Pancreas (tissue), 10 donors: Measurements from ENCODE around the gene MCAT. TPM values are rescaled to one million over a fixed set of nuclear protein-coding genes. Genes with fewer than 3 reads are reported as not detected.

Source experiments
- ATAC-seq, 4 donors: fragments of 200-7000 bp; cut with Tn5 transposase; one replicate each; pipeline versions ENCODE4 v1.8.0 to v1.9.1; 2020; ENCODE audit warnings: mild to moderate bottlenecking in 4 of 4, moderate library complexity in 4 of 4
- DNase-seq, 6 donors: peaks; one replicate each; pipeline ENCODE4 v3.0.0-alpha.2; 2020
- FAIRE-seq: peaks from 2 replicates; lab custom pipeline; 2012; peaks lifted over from hg19 to GRCh38; lab: Jason Lieb, UNC
- H3K27ac ChIP-seq, 4 donors: fragments of 200-600 bp; sonication (generic); 1 replicate in 3 of 4; 2 replicates in 1 of 4; pipeline versions ENCODE4 v1.5.0 to v1.8.0; 2020
- H3K27me3 ChIP-seq, 4 donors: fragments of 200-600 bp; one replicate each; pipeline ENCODE4 v1.8.0; 2021
- H3K36me3 ChIP-seq, 3 donors: fragments of 200-600 bp; sonication (generic) in 1 of 3; one replicate each; pipeline versions ENCODE4 v1.5.0 to v1.8.0; 2020 to 2021
- H3K4me1 ChIP-seq, 3 donors: fragments of 200-600 bp; one replicate each; pipeline ENCODE4 v1.8.0; 2021
- H3K4me3 ChIP-seq, 4 donors: fragments of 200-600 bp; sonication (generic) in 2 of 4; one replicate each; pipeline versions ENCODE4 v1.5.0 to v1.8.0; 2020 to 2021
- H3K9me3 ChIP-seq, 4 donors: fragments of 200-600 bp; one replicate each; pipeline ENCODE4 v1.8.0; 2021
- WGBS, 2 donors: extraction: QIAGEN DNeasy Blood & Tissue Kit; methylation state at CpG; one replicate each; pipeline ENCODE4 v1.1.7; 2013; 5-methylcytosine and 5-hydroxymethylcytosine counted together
- intact Hi-C, 3 donors: fragments of 100-400 bp; cut with DNase I; formaldehyde crosslinking; loops; one replicate each; pipeline versions ENCODE4 v1.11.1 to v1.14.2; 2022
- polyA plus RNA-seq, 2 donors: library from polyadenylated mRNA; stranded (reverse); fragments of 200-250 nt; gene quantifications; one replicate each; pipeline ENCODE4 v1.2.3, GENCODE V29; 2013
- total RNA-seq, 6 donors: library from RNA; stranded (reverse); fragmentation: NEBNext Ultra II Directional in 4 of 6; extraction: Animal tissue kit (Norgen Biotek cat#: 25700) in 4 of 6; gene quantifications; one replicate each; pipeline versions ENCODE4 v1.2.1 to v1.2.4, GENCODE V29; 2021 to 2023
- TF ChIP-seq, protein P1 (sequence below), 4 donors: fragments of 200-600 bp; sonication (generic) in 3 of 4; IDR thresholded peaks; one replicate each; pipeline versions ENCODE4 v1.5.0 to v1.8.0; 2021; ENCODE audit warnings: antibody characterized with exemption in 4 of 4
- donor health status: healthy with polysubstance abuse.
- donor health status: DM: no; HTN: no; CAD: no; lungs with moderate emphysema.
- donor health status: DM: no; HTN: no; CAD: no.
- donor health status: control.
- donor health status: control.
- donor health status: Bipolar disorder and iron deficiency.
- donor health status: DM: yes; HTN: yes; CAD: no.
- donor health status: DM: no; HTN: no; CAD: no.
- donor health status: DM: no; HTN: no; CAD: no.
- donor health status: DM: yes; HTN: yes; CAD: no.

Gene MCAT
- total and polyA plus RNA-seq, 8 donors, result 7.0 to 14.1 (median 10.7) TPM

DNA sequence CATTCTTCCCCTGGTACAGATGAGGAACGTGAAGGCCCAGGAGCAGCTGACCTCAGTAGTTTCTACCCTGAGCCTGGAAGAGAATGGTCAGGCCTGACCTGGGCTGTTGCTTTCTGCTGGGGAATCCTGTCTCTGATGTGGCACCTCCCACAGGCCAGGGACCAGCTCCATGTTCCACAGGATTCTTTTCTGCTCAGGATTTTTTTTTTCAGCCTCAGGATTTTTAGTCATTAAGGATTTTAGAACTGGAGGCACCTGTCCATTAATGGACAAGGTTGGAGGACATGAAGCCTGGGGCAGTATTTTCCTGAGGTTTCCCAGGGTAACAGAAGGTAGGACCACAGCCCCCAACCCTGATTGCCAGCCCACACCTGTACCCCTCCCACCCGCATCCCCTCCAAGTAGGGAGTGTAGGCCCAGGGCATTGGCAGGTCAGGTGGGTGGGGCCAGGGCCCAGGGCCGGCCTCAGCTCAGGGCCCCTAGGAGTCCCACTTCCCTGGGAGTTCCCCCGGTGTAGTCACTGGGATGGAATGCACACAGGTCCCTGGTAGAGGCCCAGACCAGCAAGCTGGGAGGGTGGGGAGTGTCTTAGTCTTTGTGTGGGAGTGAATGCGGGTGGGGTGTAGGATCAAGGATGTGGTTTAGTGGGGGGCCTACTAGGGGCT, 16.6 kb downstream of the MCAT start:
- DNase-seq (peak in 2 of 6 donors; percentile 59 to 60), ATAC-seq (peak in 3 of 4 donors; percentile 53 to 78 (median 72)), FAIRE-seq (no peak)
- no peaks in the 10 kb centered on the region for H3K36me3 ChIP-seq
- H3K4me3 ChIP-seq, result no peak overlapping the region
- intact Hi-C loops, result no loop called here
- 67 to 80% methylated on average over 5 of the region's 5 CpGs for WGBS, 2 donors
- no peaks in the 10 kb centered on the region for H3K9me3 ChIP-seq
- no peaks in the 10 kb centered on the region for H3K27me3 ChIP-seq
- H3K4me1 ChIP-seq, result peaks cover 5 to 12% (median 10%) of the 10 kb centered on the region in 3 donors
- TF ChIP-seq, protein P1, sequence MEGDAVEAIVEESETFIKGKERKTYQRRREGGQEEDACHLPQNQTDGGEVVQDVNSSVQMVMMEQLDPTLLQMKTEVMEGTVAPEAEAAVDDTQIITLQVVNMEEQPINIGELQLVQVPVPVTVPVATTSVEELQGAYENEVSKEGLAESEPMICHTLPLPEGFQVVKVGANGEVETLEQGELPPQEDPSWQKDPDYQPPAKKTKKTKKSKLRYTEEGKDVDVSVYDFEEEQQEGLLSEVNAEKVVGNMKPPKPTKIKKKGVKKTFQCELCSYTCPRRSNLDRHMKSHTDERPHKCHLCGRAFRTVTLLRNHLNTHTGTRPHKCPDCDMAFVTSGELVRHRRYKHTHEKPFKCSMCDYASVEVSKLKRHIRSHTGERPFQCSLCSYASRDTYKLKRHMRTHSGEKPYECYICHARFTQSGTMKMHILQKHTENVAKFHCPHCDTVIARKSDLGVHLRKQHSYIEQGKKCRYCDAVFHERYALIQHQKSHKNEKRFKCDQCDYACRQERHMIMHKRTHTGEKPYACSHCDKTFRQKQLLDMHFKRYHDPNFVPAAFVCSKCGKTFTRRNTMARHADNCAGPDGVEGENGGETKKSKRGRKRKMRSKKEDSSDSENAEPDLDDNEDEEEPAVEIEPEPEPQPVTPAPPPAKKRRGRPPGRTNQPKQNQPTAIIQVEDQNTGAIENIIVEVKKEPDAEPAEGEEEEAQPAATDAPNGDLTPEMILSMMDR (IDR thresholded peaks at IDR 0.05), result no peak
- H3K27ac ChIP-seq, result peak overlapping the region in 2 of 4 donors; percentile 41 to 52

DNA sequence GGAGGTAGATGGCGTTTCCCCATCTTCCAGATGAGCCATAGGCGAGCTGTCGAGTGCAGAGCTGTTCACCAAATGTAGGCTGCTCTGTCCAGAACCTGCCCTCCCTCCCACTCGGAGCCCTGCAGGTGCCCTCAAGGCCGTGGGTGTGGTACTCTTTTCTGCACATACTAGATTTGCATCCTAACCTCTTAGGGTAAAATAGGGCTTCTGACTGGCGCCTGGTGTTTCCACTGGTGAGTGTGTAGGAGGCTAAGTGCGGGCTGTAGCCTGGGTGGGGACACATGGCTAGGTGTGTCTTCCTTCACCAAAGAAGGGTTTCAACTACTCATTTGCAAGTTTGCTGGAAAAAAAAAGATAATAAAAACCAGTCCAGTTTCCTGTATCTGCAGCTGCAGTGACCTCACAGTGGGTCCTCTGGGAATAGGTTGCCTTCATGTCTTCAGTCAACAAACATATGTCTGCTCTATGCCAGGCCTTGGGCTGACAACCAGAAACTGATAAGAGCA, 24.2 kb downstream of the MCAT start:
- intact Hi-C loops, result no loop called here
- Histone ChIP-seq H3K27ac (no peak overlapping the region), H3K9me3 (no peaks in the 10 kb centered on the region), H3K4me3 (no peak overlapping the region), H3K4me1 (peaks cover under 1 to 17% (median 3%) of the 10 kb centered on the region in 3 donors), H3K36me3 (no peaks in the 10 kb centered on the region), H3K27me3 (no peaks in the 10 kb centered on the region)
- FAIRE-seq (no peak), ATAC-seq (no peak), DNase-seq (no peak)
- TF ChIP-seq, protein P1 (IDR thresholded peaks at IDR 0.05), result no peak
- 64 to 74% methylated on average over 7 of the region's 7 CpGs for WGBS, 2 donors

DNA sequence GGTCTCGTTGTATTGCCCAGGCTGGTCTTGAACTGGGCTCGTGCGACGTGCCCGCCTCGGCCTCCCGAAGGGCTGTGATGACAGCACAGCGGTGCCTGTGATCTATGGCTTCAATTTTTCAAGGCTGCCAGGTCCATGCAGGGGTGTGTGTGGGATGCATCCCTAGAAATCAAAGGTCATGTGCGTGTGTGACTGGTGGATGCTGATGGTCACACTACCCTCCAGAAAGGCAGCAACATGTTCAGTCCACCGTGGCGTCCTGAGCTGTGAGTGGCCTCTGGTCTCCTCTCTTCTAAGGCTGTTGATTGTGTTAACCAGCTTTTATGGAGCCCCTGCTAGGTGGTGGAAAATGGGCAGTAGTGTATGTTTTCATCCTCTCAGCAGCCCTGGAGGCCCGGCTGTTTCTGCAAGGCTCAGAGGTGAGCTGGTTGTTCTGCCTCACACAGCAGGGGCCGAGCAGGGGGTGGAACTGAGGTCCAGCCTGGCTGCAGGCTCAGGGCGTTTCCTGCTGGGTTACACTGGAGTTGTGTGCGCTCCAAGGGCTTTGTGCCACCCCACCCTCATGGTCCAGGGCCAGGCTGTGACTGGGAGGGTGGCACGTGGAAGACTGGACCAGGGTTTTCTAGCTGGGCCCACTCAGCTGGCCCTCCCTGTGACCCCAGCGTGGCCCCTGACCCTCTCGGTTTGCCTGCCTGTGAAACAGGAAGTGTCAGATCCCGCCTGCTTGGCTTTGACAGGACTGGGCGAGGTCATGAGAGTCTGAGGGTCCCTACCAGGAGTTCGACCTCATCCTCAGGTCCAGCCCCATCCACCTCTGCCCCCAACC, 25.0 kb downstream of the MCAT start:
- TF ChIP-seq, protein P1 (IDR thresholded peaks at IDR 0.05), result no peak
- intact Hi-C loops, result no loop called here
- H3K27me3 ChIP-seq, result no peaks in the 10 kb centered on the region
- no peak for DNase-seq
- 85 to 88% methylated on average over 21 of the region's 21 CpGs for WGBS, 2 donors
- H3K4me3 ChIP-seq, result no peak overlapping the region
- FAIRE-seq, result no peak
- no peaks in the 10 kb centered on the region for H3K36me3 ChIP-seq
- ATAC-seq, result no peak
- H3K9me3 ChIP-seq, result no peaks in the 10 kb centered on the region
- H3K27ac ChIP-seq, result no peak overlapping the region
- peaks cover 3 to 23% (median 4%) of the 10 kb centered on the region in 3 donors for H3K4me1 ChIP-seq

DNA sequence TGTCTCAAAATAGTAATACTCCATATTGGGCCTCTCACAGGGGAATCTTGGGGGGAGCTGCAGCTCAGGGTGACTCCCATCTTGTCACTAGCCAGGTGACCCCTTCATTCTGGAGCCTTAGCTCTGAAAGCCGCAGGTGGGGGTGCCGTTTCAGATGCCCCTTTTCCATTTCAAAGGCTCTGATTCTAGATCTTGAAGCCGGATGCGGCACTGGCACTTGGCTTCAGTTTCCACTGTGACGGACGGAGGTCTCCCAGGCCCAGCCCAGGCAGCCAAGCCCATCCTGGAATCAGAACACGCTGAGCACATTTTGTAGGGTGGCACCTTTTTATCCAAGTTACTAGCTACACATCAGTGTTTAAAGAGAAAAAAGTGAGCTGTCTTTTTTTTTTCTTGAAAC, 26.3 kb downstream of the MCAT start:
- DNase-seq, result no peak
- H3K9me3 ChIP-seq, result no peaks in the 10 kb centered on the region
- ATAC-seq, result no peak
- no peak for FAIRE-seq
- no peak overlapping the region for H3K4me3 ChIP-seq
- WGBS, 2 donors, result 94% methylated on average over 7 of the region's 7 CpGs
- intact Hi-C loops, result no loop called here
- no peaks in the 10 kb centered on the region for H3K36me3 ChIP-seq
- TF ChIP-seq, protein P1 (IDR thresholded peaks at IDR 0.05), result no peak
- H3K27me3 ChIP-seq, result no peaks in the 10 kb centered on the region
- H3K27ac ChIP-seq, result no peak overlapping the region
- peaks cover 3 to 23% (median 4%) of the 10 kb centered on the region in 3 donors for H3K4me1 ChIP-seq
